GM18505 (cell line): ENCODE data around the gene WDR27.

Experiments
- ATAC-seq: cut with Tn5 transposase; IDR thresholded peaks from one replicate; pipeline ENCODE4 v1.9.1; 2021; ENCODE audit not compliant: unreplicated experiment
- POLR2A ChIP-seq: IDR thresholded peaks from 4 replicates; pipeline ENCODE4 v1.6.1; 2011; ENCODE audit warnings: borderline replicate concordance; ENCODE audit not compliant: insufficient read depth, insufficient read length; ENCODE audit errors: extremely low read depth

The WDR27 gene

GRCh38 chr6:169701954-169702839 lies at the start of gene WDR27, which contains the start of gene C6orf120:
WDR27 (minus strand) TSS chr6:169702029; CDS start chr6:169689005, 13,024 bp downstream.
C6orf120 (plus strand) TSS chr6:169702126; CDS start chr6:169702460, 334 bp downstream.
- peak; percentile 79 for TF ChIP-seq POLR2A
- peak; percentile 94 for ATAC-seq

GRCh38 chr6:169746556-169746955 lies 44.7 kb upstream of the WDR27 start:
- no peak for ATAC-seq
- TF ChIP-seq POLR2A, result no peak

DNA sequence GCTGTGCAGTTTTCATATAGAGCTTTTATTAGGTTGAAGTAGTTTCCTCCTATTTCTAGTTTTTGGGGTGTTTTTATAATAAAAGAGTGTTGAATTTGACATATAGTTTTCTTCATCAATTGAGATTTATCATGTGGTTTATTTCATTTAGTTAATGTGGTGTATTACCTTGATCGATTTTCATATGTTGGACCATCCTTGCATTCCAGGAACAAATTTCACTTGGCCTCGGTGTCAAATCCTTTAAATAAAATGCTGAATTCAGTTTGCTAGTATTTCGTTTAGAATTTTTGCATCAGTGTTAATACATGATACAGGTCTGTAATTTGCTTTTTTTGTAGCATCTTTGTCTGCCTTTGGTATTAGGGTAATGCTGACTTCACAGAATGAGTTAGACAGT lies 43.6 kb upstream of the WDR27 start:
- no peak for TF ChIP-seq POLR2A
- ATAC-seq, result no peak

DNA sequence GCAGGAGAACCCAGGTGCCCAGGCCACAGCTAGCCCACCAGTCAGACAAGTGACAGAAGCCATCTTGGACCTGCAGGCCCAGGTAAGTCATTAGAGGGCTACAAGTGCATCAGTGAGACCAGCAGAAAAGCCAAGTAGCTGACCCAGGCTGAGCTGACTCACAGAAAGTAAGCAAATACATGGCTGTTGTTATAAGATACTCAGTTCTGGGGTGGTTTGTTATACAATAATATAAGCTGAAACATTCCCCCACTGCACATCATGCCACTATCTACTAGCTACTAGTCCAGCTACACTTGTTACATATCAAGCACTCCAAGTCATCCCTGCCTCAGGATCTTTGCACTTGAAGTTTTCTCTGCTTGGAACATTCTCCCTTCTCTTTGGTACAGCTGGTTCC lies 39.5 kb upstream of the WDR27 start:
- no peak for TF ChIP-seq POLR2A
- ATAC-seq, result no peak

- no peak for TF ChIP-seq POLR2A
- ATAC-seq, result no peak
These were observed 37.2 kb upstream of the WDR27 start for GRCh38 chr6:169738976-169739529.

GRCh38 chr6:169738204-169738975 lies 36.6 kb upstream of the WDR27 start:
- TF ChIP-seq POLR2A, result no peak

GRCh38 chr6:169729961-169730360 lies 28.1 kb upstream of the WDR27 start:
- TF ChIP-seq POLR2A, result no peak
- no peak for ATAC-seq

More at GRCh38 chr6:169738204-169738975, 36.6 kb upstream of the WDR27 start:
- no peak for ATAC-seq

DNA sequence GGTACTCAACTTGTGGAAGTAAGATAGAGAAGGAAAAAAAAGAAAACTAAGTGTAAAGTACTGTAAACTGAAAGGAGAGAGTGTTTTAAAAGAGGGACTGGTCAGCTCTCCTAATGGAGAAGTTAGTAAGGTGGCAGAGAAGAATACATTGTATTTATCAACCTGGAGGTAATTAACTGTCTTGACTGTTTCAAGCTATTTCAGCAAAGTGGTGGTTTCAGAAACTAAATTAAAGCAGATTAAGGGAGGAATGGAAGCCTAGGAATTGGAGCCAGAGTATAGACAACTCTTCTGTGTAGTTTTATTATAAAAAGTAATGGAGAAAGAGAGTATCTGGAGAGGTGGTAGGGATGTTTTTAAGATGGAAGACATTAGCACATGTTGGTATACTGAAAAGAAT lies 25.1 kb upstream of the WDR27 start:
- ATAC-seq, result no peak
- no peak for TF ChIP-seq POLR2A

DNA sequence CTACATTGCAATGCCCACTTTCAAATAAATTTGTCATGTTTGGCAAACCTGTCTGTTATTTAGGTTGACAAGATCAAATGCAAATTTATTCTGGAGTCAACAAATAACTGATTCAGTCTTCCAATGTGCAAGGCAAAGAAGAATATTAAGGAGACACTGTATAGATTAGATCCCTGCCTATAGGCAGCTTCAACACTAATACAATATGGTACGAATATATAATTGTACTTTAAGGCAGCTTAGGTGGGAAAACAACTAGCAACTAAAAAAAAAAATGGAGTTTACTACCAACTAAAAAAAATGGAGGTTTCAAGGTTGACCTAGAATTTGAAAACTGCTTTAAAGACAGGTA lies 24.2 kb upstream of the WDR27 start:
- no peak for TF ChIP-seq POLR2A
- no peak for ATAC-seq

- ATAC-seq, result no peak
- TF ChIP-seq POLR2A, result no peak
These were observed 23.6 kb upstream of the WDR27 start for GRCh38 chr6:169725125-169726048.

DNA sequence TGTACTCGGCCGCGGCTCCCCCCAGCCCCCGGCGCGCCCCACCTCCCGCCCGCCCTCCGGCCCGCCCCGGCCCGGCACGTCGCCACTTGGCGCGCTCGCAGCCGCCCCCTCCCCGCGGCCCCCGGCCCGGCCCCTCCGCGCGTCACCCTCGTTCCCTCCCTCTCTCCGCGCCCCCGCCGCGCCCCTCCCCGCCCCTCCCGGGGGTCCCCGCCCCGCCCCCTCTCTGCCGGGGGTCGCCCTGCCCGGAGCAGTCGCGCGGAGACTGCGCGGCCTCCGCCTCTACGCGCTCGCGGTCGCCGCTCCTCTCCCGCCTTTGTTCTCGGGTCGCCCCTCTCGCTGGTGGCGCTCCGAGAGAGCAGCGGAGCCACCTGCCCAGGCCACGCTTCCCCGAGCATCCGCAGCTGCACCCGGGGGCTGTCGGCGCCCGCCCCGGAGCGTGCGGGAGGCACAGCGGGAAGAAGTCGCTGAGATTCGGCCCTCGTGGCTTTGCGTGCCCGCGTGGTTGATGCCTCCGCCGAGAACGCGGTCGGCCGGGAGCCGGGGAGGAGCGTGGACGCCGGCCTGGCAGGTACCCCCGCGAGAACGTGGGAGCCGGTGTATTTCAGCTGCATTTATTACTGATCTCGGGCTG lies 22.8 kb upstream of the WDR27 start, which contains the start of gene PHF10:
TSS of gene PHF10 (minus strand) at position 7 of the 631 bp plus-strand sequence. CDS start 569 bp downstream, outside the sequence.
- peak; percentile 50 for ATAC-seq
- peak; percentile 30 for TF ChIP-seq POLR2A

DNA sequence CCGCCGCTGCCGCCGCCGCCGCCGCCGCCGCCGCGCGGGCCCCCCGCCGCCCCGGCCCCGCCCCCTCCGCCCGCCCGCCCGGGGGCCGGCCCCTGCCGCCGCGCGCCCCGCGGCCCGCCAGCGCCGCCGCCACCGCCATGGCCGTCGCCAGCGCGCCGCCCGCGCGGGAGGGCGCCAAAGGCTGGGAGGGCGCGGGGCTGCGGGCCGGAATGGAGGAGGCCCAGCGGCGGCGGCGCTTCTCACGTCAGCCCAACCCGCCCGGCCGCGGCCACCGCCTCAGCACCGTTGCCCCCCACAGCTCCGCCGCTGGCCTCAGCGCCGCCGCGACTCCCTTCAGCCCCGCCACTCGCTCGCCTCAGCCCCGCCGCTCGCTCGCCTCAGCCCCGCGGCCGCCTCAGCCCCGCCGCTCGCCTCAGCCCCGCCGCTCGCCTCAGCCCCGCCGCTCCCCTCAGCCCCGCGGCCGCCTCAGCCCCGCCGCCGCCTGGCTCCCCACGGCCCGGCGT lies 22.2 kb upstream of the WDR27 start:
- TF ChIP-seq POLR2A, result peak; percentile 29
- peak; percentile 41 for ATAC-seq
